GM12892 (cell line): ENCODE results near the gene AMZ1.
A peak's percentile ranks its signal among the peaks of the same experiment; 100 is the strongest.

Experiments
- DNase-seq: peaks from one replicate; pipeline ENCODE4 v3.0.0; 2011; ENCODE audit not compliant: insufficient read length
- FAIRE-seq: peaks from 2 replicates; lab custom pipeline; 2011; peaks lifted over from hg19 to GRCh38; lab: Jason Lieb, UNC
- POLR2A ChIP-seq: IDR thresholded peaks from 2 replicates; pipeline ENCODE4 v1.6.1; 2011; ENCODE audit warnings: low read depth, low read length, control low read depth
- POLR2AphosphoS5 ChIP-seq: IDR thresholded peaks from 2 replicates; pipeline ENCODE4 v1.6.1; 2011; ENCODE audit warnings: low read depth, low read length, control low read depth
- TAF1 ChIP-seq: IDR thresholded peaks from 2 replicates; pipeline ENCODE4 v1.6.1; 2011; ENCODE audit warnings: low read depth, mild to moderate bottlenecking, control low read depth, low read length, borderline replicate concordance

Gene AMZ1

GRCh38 chr7:2645274-2645868 is 42.6 kb upstream of the AMZ1 start:
- peak; percentile 59 for DNase-seq
- peak; percentile 28; the same call in 1 of the 2 replicates for TF ChIP-seq TAF1
- peak; percentile 53; the same call in 1 of the 2 replicates for TF ChIP-seq POLR2AphosphoS5
- TF ChIP-seq POLR2A, result peak; percentile 65; the same call in 1 of the 2 replicates
- peak; percentile 92 for FAIRE-seq

- no peak for DNase-seq
- no peak for TF ChIP-seq POLR2AphosphoS5
- TF ChIP-seq TAF1, result no peak
- no peak for FAIRE-seq
These were observed 41.7 kb upstream of the AMZ1 start for GRCh38 chr7:2646336-2646679.

- DNase-seq, result no peak
- no peak for TF ChIP-seq POLR2A
- no peak for FAIRE-seq
These were observed 41.1 kb upstream of the AMZ1 start for GRCh38 chr7:2646680-2647571.

GRCh38 chr7:2647594-2648172 is 40.3 kb upstream of the AMZ1 start:
- no peak for FAIRE-seq
- DNase-seq, result no peak
- TF ChIP-seq POLR2AphosphoS5 (no peak), TAF1 (no peak), POLR2A (no peak)

- FAIRE-seq, result no peak
- TF ChIP-seq TAF1 (no peak), POLR2A (no peak), POLR2AphosphoS5 (no peak)
- DNase-seq, result no peak
These were observed 38.7 kb upstream of the AMZ1 start for GRCh38 chr7:2649139-2649838.

- DNase-seq (no peak), FAIRE-seq (no peak)
- no peak for TF ChIP-seq POLR2A
- no peak for TF ChIP-seq TAF1
- no peak for TF ChIP-seq POLR2AphosphoS5
These were observed 38.0 kb upstream of the AMZ1 start for GRCh38 chr7:2649991-2650390.

- no peak for TF ChIP-seq TAF1
- no peak for TF ChIP-seq POLR2AphosphoS5
- TF ChIP-seq POLR2A, result no peak
- FAIRE-seq (no peak), DNase-seq (no peak)
These were observed 37.6 kb upstream of the AMZ1 start for GRCh38 chr7:2650451-2650850.

GRCh38 chr7:2651336-2651735 is 36.7 kb upstream of the AMZ1 start:
- no peak for FAIRE-seq
- TF ChIP-seq POLR2AphosphoS5 (no peak), POLR2A (no peak)
- no peak for DNase-seq

- DNase-seq, result no peak
- no peak for FAIRE-seq
- no peak for TF ChIP-seq POLR2AphosphoS5
- TF ChIP-seq TAF1, result no peak
- TF ChIP-seq POLR2A, result no peak
These were observed 35.9 kb upstream of the AMZ1 start for GRCh38 chr7:2651847-2652735.

- DNase-seq (no peak), FAIRE-seq (no peak)
- TF ChIP-seq POLR2A, result no peak
These were observed 35.3 kb upstream of the AMZ1 start for GRCh38 chr7:2652736-2653060.

GRCh38 chr7:2654059-2654458 is 33.9 kb upstream of the AMZ1 start:
- TF ChIP-seq POLR2AphosphoS5 (no peak), POLR2A (no peak), TAF1 (no peak)
- DNase-seq (no peak), FAIRE-seq (no peak)
